Activated T-cell treated with anti-CD3 and anti-CD28 coated beads, Interleukin-2, amount 50 U/mL, for 48 hours (primary cell): ENCODE measurements around the gene MAP2K3.

Experiments used
- DNase-seq, 2 experiments: peaks; one replicate each; pipeline ENCODE4 v3.0.0-alpha.2; 2020

Gene MAP2K3

GRCh38 chr17:21354796-21355385 lies 70.4 kb downstream of the MAP2K3 start:
- no peak for DNase-seq

- DNase-seq = no peak
These were observed 71.1 kb downstream of the MAP2K3 start for GRCh38 chr17:21355586-21355985.

- DNase-seq = no peak
These were observed 72.1 kb downstream of the MAP2K3 start for GRCh38 chr17:21356537-21357127.

GRCh38 chr17:21357281-21357680 lies 72.8 kb downstream of the MAP2K3 start:
- DNase-seq = no peak

GRCh38 chr17:21357696-21358656 lies 73.5 kb downstream of the MAP2K3 start:
- DNase-seq = no peak

GRCh38 chr17:21358682-21359482 lies 74.4 kb downstream of the MAP2K3 start:
- DNase-seq = no peak

GRCh38 chr17:21359483-21359840 lies 75.0 kb downstream of the MAP2K3 start:
- DNase-seq = no peak

- DNase-seq = no peak
These were observed 75.5 kb downstream of the MAP2K3 start for GRCh38 chr17:21360048-21360447.

- no peak for DNase-seq
These were observed 76.7 kb downstream of the MAP2K3 start for GRCh38 chr17:21361020-21361809.

GRCh38 chr17:21362331-21362931 lies 77.9 kb downstream of the MAP2K3 start:
- DNase-seq = no peak

GRCh38 chr17:21363776-21364642 lies 79.5 kb downstream of the MAP2K3 start:
- DNase-seq = no peak
